Testis (tissue), 2 donors: ENCODE measurements around the gene ASTN1.

Experiments
- POLR2A ChIP-seq: fragments of 450-650 bp; IDR thresholded peaks from one replicate; pipeline ENCODE4 v1.6.1; 2017; ENCODE audit warnings: antibody characterized with exemption, mild to moderate bottlenecking, moderate library complexity
- TF ChIP-seq, protein P1 (sequence below), 3 experiments: fragments of 450-650 bp in 2 of 3; fragments of 200-600 bp in 1 of 3; sonication (generic) in 1 of 3; IDR thresholded peaks; one replicate each; pipeline ENCODE4 v1.5.1; 2016 to 2019; ENCODE audit warnings: antibody characterized with exemption in 3 of 3, mild to moderate bottlenecking in 2 of 3, moderate library complexity in 1 of 3

DNA sequence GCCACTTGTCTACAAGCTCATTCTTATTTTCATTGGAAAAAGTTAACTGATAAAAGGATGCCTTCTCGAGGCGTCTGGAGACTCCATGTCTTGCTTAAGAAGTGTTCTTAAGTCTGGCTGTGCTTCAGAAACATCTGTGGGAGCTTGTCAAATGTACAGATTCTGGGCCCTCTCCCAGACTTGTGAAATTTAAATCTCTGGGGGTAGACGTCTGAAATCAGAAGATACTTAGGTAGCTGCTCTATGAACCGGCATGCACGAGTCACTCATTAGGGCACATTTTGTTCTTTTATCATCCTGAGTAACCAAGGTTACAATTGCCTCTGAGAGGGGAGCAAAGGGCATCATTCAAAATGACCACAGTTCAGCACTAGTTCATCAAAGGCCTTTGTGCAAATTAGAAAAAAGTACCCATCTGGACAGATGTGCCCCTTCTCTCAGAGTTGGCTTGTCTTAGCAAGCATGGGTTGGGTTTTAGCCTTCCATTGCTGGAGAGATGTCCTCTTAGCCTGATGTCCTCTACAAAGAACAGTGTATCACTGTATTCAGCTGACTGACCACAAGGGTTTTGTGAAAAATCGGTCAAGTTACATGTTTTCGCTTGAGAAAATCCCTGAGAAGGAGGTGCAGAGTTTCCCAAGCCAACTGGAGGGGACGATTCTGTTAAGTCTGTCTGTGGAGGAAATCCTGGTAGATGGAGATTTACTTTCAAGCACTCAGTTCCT lies 156.9 kb downstream of the ASTN1 start:
- TF ChIP-seq, protein P1, sequence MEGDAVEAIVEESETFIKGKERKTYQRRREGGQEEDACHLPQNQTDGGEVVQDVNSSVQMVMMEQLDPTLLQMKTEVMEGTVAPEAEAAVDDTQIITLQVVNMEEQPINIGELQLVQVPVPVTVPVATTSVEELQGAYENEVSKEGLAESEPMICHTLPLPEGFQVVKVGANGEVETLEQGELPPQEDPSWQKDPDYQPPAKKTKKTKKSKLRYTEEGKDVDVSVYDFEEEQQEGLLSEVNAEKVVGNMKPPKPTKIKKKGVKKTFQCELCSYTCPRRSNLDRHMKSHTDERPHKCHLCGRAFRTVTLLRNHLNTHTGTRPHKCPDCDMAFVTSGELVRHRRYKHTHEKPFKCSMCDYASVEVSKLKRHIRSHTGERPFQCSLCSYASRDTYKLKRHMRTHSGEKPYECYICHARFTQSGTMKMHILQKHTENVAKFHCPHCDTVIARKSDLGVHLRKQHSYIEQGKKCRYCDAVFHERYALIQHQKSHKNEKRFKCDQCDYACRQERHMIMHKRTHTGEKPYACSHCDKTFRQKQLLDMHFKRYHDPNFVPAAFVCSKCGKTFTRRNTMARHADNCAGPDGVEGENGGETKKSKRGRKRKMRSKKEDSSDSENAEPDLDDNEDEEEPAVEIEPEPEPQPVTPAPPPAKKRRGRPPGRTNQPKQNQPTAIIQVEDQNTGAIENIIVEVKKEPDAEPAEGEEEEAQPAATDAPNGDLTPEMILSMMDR (IDR thresholded peaks at IDR 0.05), result no peak
- no peak for TF ChIP-seq POLR2A
